Urinary bladder (tissue), 4 donors: Measurements from ENCODE around the gene DNAJC7. TPM values are rescaled to one million over a fixed set of nuclear protein-coding genes. Genes with fewer than 3 reads are reported as not detected.
"Not testable (repeated sequence)": the region's sequence is repeated elsewhere in the genome, so short reads cannot be mapped to it uniquely, and the experiment has no call there.

ENCODE experiments used
- DNase-seq: peaks from one replicate; pipeline ENCODE4 v3.0.0-alpha.2; 2015; ENCODE audit errors: extremely low spot score
- H3K27ac ChIP-seq: one replicate; pipeline ENCODE4 v1.5.1; 2013; ENCODE audit warnings: low read depth, mild to moderate bottlenecking, moderate library complexity
- H3K36me3 ChIP-seq: one replicate; pipeline ENCODE4 v1.6.1; 2013; ENCODE audit warnings: mild to moderate bottlenecking, moderate library complexity; ENCODE audit not compliant: insufficient read depth
- H3K4me1 ChIP-seq: one replicate; pipeline ENCODE4 v1.6.1; 2013; ENCODE audit warnings: mild to moderate bottlenecking, moderate library complexity; ENCODE audit not compliant: insufficient read depth
- H3K4me3 ChIP-seq: one replicate; pipeline ENCODE4 v1.5.1; 2013; ENCODE audit warnings: low read depth, low read length
- WGBS: extraction: QIAGEN DNeasy Blood & Tissue Kit; methylation state at CpG from one replicate; pipeline ENCODE4 v1.1.7; 2013; 5-methylcytosine and 5-hydroxymethylcytosine counted together
- polyA plus RNA-seq: library from polyadenylated mRNA; stranded (reverse); fragments of 200-250 nt; gene quantifications from one replicate; pipeline ENCODE4 v1.2.3, GENCODE V29; 2013
- total RNA-seq: library from RNA; depleted of rRNA; stranded (reverse); fragments of >200 nt; gene quantifications from one replicate; pipeline ENCODE4 v1.2.3, GENCODE V29; 2014
- donor health status: healthy with polysubstance abuse.
- donor health status: healthy.

Gene DNAJC7
- total and polyA plus RNA-seq, 2 donors = 55.2 to 69.9 TPM

DNA sequence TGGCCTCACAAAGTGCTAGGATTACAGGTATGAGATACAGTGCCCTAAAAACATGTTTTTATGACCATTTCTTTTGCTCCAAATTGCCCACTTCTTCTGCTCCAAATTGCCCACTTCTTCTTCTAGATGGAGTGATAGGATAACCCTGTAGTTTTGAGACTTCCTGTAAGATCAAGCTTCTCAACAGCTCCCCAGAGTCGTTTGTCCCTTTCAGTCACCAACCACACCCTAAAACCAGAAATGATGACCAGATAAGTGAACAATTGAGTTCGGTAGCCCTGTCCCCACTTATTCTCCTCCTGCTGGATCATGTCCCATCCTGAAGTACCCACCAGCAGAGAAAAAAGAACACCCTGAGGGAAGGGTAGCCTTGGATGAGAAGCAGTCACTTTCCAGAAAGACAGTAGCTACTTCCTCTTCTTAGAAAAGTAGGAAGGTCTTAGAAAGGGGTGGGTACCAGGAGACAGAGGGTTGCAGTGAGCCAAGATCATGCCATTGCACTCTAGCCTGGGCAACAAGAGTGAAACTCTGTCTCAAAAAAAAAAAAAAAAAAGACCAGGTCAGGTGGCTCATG lies 84.3 kb downstream of the DNAJC7 start:
- Histone ChIP-seq H3K27ac (no peak overlapping the region), H3K4me1 (no peaks in the 10 kb centered on the region), H3K4me3 (no peak overlapping the region), H3K36me3 (no peaks in the 10 kb centered on the region)
- DNase-seq = no peak
- WGBS = 48% methylated on average over 2 of the region's 2 CpGs

DNA sequence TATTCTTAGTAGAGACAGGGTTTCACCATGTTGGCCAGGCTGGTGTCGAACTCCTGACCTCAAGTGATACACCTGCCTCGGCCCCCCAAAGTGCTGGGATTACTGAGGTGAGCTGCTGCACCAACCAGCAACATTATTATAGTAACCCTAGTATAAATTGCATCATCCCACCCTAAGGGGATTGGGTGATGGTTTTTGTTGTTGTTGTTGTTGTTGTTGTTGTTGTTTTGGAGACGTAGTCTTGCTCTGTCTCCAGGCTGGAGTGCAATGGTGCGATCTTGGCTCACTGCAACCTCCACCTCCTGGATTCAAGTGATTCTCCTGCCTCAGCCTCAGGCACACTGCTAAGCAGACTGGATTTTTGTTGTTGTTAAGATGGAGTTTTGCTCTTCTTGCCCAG lies 85.5 kb downstream of the DNAJC7 start:
- H3K4me3 ChIP-seq, H3K4me1 ChIP-seq, H3K36me3 ChIP-seq, H3K27ac ChIP-seq, DNase-seq: not testable (repeated sequence)
- WGBS = 84% methylated on average over 4 of the region's 4 CpGs

DNA sequence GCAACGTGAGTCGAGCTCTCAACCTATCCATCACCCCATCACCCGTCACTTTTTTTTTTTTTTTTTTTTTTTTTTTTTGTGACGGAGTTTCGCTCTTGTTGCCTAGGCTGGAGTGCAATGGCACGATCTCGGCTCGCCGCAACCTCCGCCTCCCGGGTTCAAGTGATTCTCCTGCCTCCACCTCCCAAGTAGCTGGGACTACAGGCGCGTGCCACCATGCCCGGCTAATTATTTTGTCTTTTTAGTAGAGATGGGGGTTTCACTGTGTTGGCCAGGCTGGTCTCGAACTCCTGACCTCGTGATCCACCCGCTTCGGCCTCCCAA lies 86.4 kb downstream of the DNAJC7 start:
- 52% methylated on average over 18 of the region's 18 CpGs for WGBS
- H3K4me3 ChIP-seq = peak overlapping the region; percentile 52
- H3K27ac ChIP-seq, DNase-seq, H3K4me1 ChIP-seq, H3K36me3 ChIP-seq: not testable (repeated sequence)

GRCh38 chr17:41930009-41930832 lies 87.0 kb downstream of the DNAJC7 start, which contains the start of gene ODAD4:
Gene ODAD4, plus strand, starts transcription at chr17:41930617. Its CDS starts 107 bp downstream, at chr17:41930724.
- peak within 1 kb of the TSS; percentile 83 for H3K27ac ChIP-seq
- peak; percentile 94 for DNase-seq
- no peaks in the 10 kb centered on the region for H3K4me1 ChIP-seq
- WGBS = 2% methylated on average over 43 of the region's 43 CpGs
- no peaks in the 10 kb centered on the region for H3K36me3 ChIP-seq
- H3K4me3 ChIP-seq = peak within 1 kb of the TSS; percentile 52

DNA sequence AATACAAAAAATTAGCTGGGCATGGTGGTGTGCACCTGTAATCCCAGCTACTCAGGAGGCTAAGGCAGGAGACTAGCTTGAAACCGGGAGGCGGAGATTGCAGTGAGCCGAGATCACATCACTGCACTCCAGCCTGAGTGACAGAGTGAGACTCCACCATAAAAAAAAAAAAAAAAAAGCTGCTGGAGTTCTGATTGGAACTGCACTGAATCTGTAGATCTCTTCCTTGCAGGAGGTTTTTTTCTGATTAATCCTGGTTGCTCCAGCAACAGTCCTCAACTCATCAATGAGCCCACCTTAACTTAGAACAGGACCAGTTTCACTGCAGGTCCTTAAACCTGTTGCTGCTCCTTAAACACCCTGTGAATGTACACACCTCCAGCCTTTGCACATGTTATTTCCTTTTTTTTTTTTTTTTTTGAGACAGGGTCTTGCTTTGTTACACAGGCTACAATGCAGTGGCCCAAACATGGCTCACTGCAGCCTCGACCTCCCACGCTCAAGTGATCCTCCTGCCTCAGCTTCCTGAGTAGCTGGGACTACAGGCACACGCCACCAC lies 88.5 kb downstream of the DNAJC7 start:
- no peak overlapping the region for H3K27ac ChIP-seq

More for the DNA sequence above, 88.5 kb downstream of the DNAJC7 start:
- Histone ChIP-seq H3K36me3 (no peaks in the 10 kb centered on the region), H3K4me3 (no peak overlapping the region), H3K4me1 (no peaks in the 10 kb centered on the region)
- WGBS = 78% methylated on average over 6 of the region's 6 CpGs
- DNase-seq = no peak

Other genes starting within 250 kb of the DNAJC7 start
- gene JUP, start 230.7 kb downstream of the DNAJC7 start, total RNA-seq = 51.4 TPM
- 53.8 TPM for gene JUP, start 230.7 kb downstream of the DNAJC7 start, polyA plus RNA-seq
- gene P3H4, start 205.5 kb downstream of the DNAJC7 start, total RNA-seq = 32.1 TPM
- 11.5 TPM for gene P3H4, start 205.5 kb downstream of the DNAJC7 start, polyA plus RNA-seq
- 166 TPM for gene FKBP10, start 204.4 kb downstream of the DNAJC7 start, total RNA-seq
- gene FKBP10, start 204.4 kb downstream of the DNAJC7 start, polyA plus RNA-seq = 84.5 TPM
- gene NT5C3B, start 181.2 kb downstream of the DNAJC7 start, total RNA-seq = 40.8 TPM
- 67.9 TPM for gene NT5C3B, start 181.2 kb downstream of the DNAJC7 start, polyA plus RNA-seq
- 0.48 TPM for gene KLHL10, start 179.6 kb downstream of the DNAJC7 start, total RNA-seq
- gene KLHL10, start 179.6 kb downstream of the DNAJC7 start, polyA plus RNA-seq = 0.71 TPM
- gene KLHL11, start 152.0 kb downstream of the DNAJC7 start, total RNA-seq = 35.0 TPM
- 3.8 TPM for gene KLHL11, start 152.0 kb downstream of the DNAJC7 start, polyA plus RNA-seq
- gene ACLY, start 98.5 kb downstream of the DNAJC7 start, total RNA-seq = 64.1 TPM
- 51.7 TPM for gene ACLY, start 98.5 kb downstream of the DNAJC7 start, polyA plus RNA-seq
- 1.4 TPM for gene ODAD4, start 86.8 kb downstream of the DNAJC7 start, total RNA-seq
- 2.0 TPM for gene ODAD4, start 86.8 kb downstream of the DNAJC7 start, polyA plus RNA-seq
- 28.7 TPM for gene CNP, start 50.6 kb downstream of the DNAJC7 start, total RNA-seq
- gene CNP, start 50.6 kb downstream of the DNAJC7 start, polyA plus RNA-seq = 66.6 TPM
- 14.4 TPM for gene NKIRAS2, start 2.7 kb upstream of the DNAJC7 start, total RNA-seq
- gene NKIRAS2, start 2.7 kb upstream of the DNAJC7 start, polyA plus RNA-seq = 52.0 TPM
- 0.95 TPM for gene C17orf113, start 33.2 kb upstream of the DNAJC7 start, total RNA-seq
- 1.5 TPM for gene C17orf113, start 33.2 kb upstream of the DNAJC7 start, polyA plus RNA-seq
- 1.2 TPM for gene ZNF385C, start 81.0 kb upstream of the DNAJC7 start, total RNA-seq
- gene ZNF385C, start 81.0 kb upstream of the DNAJC7 start, polyA plus RNA-seq = 0.65 TPM
- gene DHX58, start 95.3 kb upstream of the DNAJC7 start, total RNA-seq = 7.6 TPM
- 16.1 TPM for gene DHX58, start 95.3 kb upstream of the DNAJC7 start, polyA plus RNA-seq
- 14.1 TPM for gene KAT2A, start 103.9 kb upstream of the DNAJC7 start, total RNA-seq
- 44.3 TPM for gene KAT2A, start 103.9 kb upstream of the DNAJC7 start, polyA plus RNA-seq
- gene HSPB9, start 105.4 kb upstream of the DNAJC7 start, total RNA-seq = not detected
- 0.11 TPM for gene HSPB9, start 105.4 kb upstream of the DNAJC7 start, polyA plus RNA-seq
- gene RAB5C, start 137.6 kb upstream of the DNAJC7 start, total RNA-seq = 40.5 TPM
- 198 TPM for gene RAB5C, start 137.6 kb upstream of the DNAJC7 start, polyA plus RNA-seq
- gene KCNH4, start 163.7 kb upstream of the DNAJC7 start, total RNA-seq = 0.79 TPM
- gene KCNH4, start 163.7 kb upstream of the DNAJC7 start, polyA plus RNA-seq = 0.49 TPM
- not detected for gene HCRT, start 168.0 kb upstream of the DNAJC7 start, total RNA-seq
- not detected for gene HCRT, start 168.0 kb upstream of the DNAJC7 start, polyA plus RNA-seq
- 6.7 TPM for gene GHDC, start 177.1 kb upstream of the DNAJC7 start, total RNA-seq
- 32.0 TPM for gene GHDC, start 177.1 kb upstream of the DNAJC7 start, polyA plus RNA-seq